ENCODE measurements around the gene HOXC13. TPM values are rescaled to one million over a fixed set of nuclear protein-coding genes. Genes with fewer than 3 reads are reported as not detected.

The HOXC13 gene
- total RNA-seq, 1 donor from 2014 or later, result not detected

DNA sequence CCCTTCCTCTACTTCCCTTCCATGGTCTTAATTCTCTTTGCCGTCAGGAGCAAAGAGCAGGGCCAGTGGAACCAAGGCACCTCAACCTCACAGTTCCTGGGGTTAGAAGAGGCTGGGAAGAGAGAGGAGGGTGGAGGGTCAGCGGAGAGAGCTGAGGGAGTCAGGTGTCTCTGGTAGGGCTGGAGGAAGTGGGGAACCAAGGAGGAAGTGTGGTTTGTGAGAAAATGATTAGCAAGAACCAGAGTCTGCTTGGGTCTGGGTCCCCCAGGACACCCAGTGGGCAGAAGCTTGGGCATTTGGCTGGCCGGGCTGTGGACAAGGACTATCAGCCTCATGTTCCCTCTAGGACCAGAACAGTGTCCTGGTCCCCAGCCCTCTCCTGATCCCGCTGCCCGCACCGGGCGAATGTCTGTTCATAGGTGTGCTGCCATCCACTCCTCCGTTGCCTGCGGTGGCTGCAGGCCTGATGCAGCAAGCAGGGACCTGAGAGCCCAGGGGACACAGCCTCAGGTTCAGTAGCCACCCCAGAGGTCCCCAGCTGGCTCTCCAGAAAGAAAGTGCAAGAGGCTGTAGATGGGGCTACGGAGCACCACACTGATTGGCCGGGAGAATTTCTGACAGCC lies 18.4 kb downstream of the HOXC13 start:
- Histone ChIP-seq H3K36me3 (no peaks in the 10 kb centered on the region), H3K9me3 (no peaks in the 10 kb centered on the region), H3K27me3 (peaks cover 30% of the 10 kb centered on the region), H3K27ac (no peak overlapping the region), H3K4me1 (peaks cover 7% of the 10 kb centered on the region), H3K4me3 (no peak overlapping the region)
- intact Hi-C loops (cut with DNase I), result no loop called here
- no peak for DNase-seq (ENCODE audit: extremely low spot score in 2 of 2)
- no peak for TF ChIP-seq POLR2AphosphoS5 (IDR thresholded peaks at IDR 0.05; ENCODE audit: insufficient read depth in 1 of 2, low read depth in 1 of 2)
- TF ChIP-seq, protein P1, sequence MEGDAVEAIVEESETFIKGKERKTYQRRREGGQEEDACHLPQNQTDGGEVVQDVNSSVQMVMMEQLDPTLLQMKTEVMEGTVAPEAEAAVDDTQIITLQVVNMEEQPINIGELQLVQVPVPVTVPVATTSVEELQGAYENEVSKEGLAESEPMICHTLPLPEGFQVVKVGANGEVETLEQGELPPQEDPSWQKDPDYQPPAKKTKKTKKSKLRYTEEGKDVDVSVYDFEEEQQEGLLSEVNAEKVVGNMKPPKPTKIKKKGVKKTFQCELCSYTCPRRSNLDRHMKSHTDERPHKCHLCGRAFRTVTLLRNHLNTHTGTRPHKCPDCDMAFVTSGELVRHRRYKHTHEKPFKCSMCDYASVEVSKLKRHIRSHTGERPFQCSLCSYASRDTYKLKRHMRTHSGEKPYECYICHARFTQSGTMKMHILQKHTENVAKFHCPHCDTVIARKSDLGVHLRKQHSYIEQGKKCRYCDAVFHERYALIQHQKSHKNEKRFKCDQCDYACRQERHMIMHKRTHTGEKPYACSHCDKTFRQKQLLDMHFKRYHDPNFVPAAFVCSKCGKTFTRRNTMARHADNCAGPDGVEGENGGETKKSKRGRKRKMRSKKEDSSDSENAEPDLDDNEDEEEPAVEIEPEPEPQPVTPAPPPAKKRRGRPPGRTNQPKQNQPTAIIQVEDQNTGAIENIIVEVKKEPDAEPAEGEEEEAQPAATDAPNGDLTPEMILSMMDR (IDR thresholded peaks at IDR 0.05), result no peak
- no peak for TF ChIP-seq POLR2A (IDR thresholded peaks at IDR 0.05)

DNA sequence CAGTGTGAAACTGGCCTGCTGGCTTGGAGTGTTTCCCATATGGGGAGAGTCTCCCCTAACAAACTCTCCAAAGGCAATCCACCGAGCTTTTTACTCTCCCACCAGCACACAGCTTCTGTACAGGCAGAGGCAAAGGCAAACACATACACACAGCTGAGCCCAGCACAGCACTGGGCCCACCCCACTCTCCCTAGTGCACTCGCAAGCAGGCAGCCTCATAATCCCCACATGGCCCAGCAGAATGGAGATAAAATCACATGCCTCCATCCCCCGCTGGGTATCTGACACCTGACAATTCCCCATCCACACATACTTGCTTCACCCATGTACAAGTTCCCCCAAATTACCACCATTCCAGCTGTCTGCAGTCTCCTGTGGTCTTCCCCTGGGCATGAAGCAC lies 19.5 kb downstream of the HOXC13 start:
- Histone ChIP-seq H3K4me1 (peaks cover 2% of the 10 kb centered on the region), H3K9me3 (no peaks in the 10 kb centered on the region), H3K36me3 (no peaks in the 10 kb centered on the region), H3K27ac (no peak overlapping the region), H3K27me3 (peaks cover 30% of the 10 kb centered on the region), H3K4me3 (no peak overlapping the region)
- DNase-seq (ENCODE audit: extremely low spot score in 2 of 2), result no peak
- intact Hi-C loops (cut with DNase I), result no loop called here
- no peak for TF ChIP-seq POLR2A (IDR thresholded peaks at IDR 0.05)

DNA sequence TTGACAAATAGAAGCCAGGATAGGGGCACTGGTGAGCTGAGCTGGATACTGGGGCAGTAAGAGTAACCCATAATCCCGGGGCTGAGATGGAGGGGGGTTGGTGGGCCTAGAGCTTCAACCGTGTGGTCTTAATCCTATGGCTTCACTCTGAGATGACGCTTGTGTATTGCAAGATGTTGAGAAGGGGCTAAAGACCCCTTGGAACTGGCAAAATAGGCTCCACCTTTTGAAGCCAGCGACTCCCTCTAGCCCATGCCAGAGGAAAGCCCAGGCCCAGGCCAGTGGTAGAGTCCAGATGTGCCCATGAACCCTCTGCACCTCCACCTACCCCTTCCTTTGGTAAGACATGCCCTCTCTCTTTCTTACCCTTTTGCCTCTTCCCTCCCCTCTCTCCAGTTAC lies 20.7 kb downstream of the HOXC13 start:
- Histone ChIP-seq H3K4me3 (no peak overlapping the region), H3K36me3 (no peaks in the 10 kb centered on the region), H3K4me1 (no peaks in the 10 kb centered on the region), H3K27ac (no peak overlapping the region), H3K9me3 (no peaks in the 10 kb centered on the region), H3K27me3 (peaks cover 23% of the 10 kb centered on the region)
- TF ChIP-seq POLR2A (IDR thresholded peaks at IDR 0.05), result no peak
- TF ChIP-seq, protein P1 (IDR thresholded peaks at IDR 0.05), result no peak
- TF ChIP-seq POLR2AphosphoS5 (IDR thresholded peaks at IDR 0.05; ENCODE audit: insufficient read depth in 1 of 2, low read depth in 1 of 2), result no peak
- intact Hi-C loops (cut with DNase I), result no loop called here
- no peak for DNase-seq (ENCODE audit: extremely low spot score in 2 of 2)

DNA sequence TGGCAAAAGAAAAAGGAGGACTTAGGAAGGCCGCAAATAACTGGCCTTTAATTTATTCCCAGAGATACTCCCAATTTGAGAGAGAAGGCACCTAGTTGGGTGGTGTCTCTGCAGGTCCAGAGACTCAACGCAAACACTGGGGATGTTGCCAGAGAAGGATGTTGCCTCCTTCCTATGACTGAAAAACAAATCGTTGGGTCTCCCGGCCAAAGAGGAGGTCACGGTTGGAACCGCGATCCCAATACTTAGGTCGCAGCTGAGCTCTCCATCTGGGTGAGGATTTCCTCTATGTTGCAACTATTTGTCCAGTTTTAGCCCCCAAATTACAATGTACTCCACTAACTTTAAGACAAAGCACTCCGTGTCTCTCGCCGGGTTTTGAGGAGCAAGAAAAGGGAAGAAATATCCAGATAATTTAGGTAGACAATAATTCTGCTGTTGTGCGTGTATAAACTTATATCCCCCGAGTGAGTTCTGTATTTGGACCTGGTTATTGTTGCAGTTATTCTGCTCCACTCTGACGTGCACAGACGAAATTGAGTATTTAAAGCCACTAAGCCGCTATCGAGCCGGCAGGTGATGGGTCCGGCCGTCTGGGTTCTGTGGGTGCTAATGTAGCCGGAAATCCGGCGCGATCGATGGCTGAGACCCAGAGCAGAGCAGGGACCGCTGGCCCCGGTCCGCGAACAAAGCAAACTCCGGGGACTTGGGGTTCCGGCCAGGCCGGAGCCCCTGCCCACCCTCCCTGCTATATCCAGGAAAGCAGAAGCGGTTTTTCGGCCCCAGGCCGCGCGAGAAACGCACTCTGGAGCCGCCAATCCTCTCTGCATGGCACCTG lies 21.8 kb downstream of the HOXC13 start:
- no peaks in the 10 kb centered on the region for H3K36me3 ChIP-seq
- H3K27ac ChIP-seq, result no peak overlapping the region
- TF ChIP-seq, protein P1 (IDR thresholded peaks at IDR 0.05), result no peak
- no peak for TF ChIP-seq POLR2A (IDR thresholded peaks at IDR 0.05)
- no peak for TF ChIP-seq POLR2AphosphoS5 (IDR thresholded peaks at IDR 0.05; ENCODE audit: insufficient read depth in 1 of 2, low read depth in 1 of 2)
- no peak for DNase-seq (ENCODE audit: extremely low spot score in 2 of 2)
- H3K9me3 ChIP-seq, result no peaks in the 10 kb centered on the region
- no peak overlapping the region for H3K4me3 ChIP-seq
- peaks cover 14% of the 10 kb centered on the region for H3K27me3 ChIP-seq
- no peaks in the 10 kb centered on the region for H3K4me1 ChIP-seq
- intact Hi-C loops (cut with DNase I), result no loop called here

DNA sequence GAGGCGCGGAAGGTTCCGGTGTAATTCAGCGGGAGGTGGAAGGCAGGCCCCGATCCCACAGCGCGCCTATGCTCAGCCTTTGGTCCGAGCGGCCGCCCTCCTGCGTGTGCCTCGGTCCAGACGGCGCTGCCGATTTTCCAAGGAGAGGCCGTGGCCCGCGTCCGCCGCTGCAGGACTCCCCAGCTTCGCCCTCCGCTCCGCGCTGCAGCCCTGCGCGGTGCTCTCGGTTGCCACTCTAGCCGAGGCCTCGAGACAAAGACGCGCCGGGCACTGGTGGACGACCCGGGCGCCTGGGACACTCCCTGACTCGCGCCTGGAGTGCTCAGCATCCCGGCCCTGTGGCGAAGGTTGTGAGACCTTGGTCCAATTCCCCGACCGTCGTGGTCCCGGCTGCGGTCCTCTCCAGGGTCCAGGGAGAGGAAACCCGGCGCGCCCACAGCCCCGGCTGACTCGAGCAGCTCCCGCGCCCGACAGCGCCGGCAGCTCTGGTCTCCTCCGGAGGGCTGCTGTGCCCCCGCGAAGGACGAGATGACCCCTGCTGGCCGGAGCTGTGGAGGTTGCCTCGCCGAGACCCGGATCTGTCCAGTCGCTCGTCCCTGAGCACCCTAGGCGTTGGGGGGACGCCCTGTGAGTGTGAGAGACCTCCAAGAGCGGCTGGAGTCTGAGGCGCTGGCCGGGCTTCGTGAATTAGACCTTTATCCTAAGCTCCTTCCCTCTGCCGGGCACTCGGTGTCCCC lies 22.6 kb downstream of the HOXC13 start:
- H3K9me3 ChIP-seq, result no peaks in the 10 kb centered on the region
- DNase-seq (ENCODE audit: extremely low spot score in 2 of 2), result no peak
- H3K27me3 ChIP-seq, result peaks cover 12% of the 10 kb centered on the region
- no peaks in the 10 kb centered on the region for H3K36me3 ChIP-seq
- no peak for TF ChIP-seq POLR2A (IDR thresholded peaks at IDR 0.05)
- no peak for TF ChIP-seq POLR2AphosphoS5 (IDR thresholded peaks at IDR 0.05; ENCODE audit: insufficient read depth in 1 of 2, low read depth in 1 of 2)
- TF ChIP-seq, protein P1 (IDR thresholded peaks at IDR 0.05), result no peak
- intact Hi-C loops (cut with DNase I), result no loop called here
- no peak overlapping the region for H3K4me3 ChIP-seq
- H3K4me1 ChIP-seq, result no peaks in the 10 kb centered on the region
- no peak overlapping the region for H3K27ac ChIP-seq
